Smooth muscle cell (in vitro differentiated cells): ENCODE measurements around the gene GPR137. TPM values are rescaled to one million over a fixed set of nuclear protein-coding genes. Genes with fewer than 3 reads are reported as not detected.

ENCODE experiments used
- DNase-seq: peaks from one replicate; lab custom pipeline; 2025; ENCODE audit not compliant: unreplicated experiment; lab: John Stamatoyannopoulos, UW
- H2AFZ ChIP-seq: fragments of 200-600 bp; sonication (generic); 2 replicates; pipeline ENCODE4 v1.6.0; 2016; ENCODE audit warnings: antibody characterized with exemption, low read depth, mild to moderate bottlenecking
- H3F3A ChIP-seq: fragments of 200-600 bp; sonication (generic); 2 replicates; pipeline ENCODE4 v1.6.0; 2017; ENCODE audit warnings: antibody characterized with exemption, low read depth
- H3K27ac ChIP-seq: fragments of 200-600 bp; sonication (generic); 2 replicates; pipeline ENCODE4 v1.5.1; 2016; ENCODE audit warnings: low read depth, mild to moderate bottlenecking
- H3K27me3 ChIP-seq: fragments of 200-600 bp; sonication (generic); 2 replicates; pipeline ENCODE4 v1.6.1; 2016; ENCODE audit warnings: low read depth, mild to moderate bottlenecking
- H3K36me3 ChIP-seq: fragments of 200-600 bp; sonication (generic); 2 replicates; pipeline ENCODE4 v1.5.1; 2016; ENCODE audit warnings: low read depth
- H3K4me1 ChIP-seq: fragments of 200-600 bp; sonication (generic); 2 replicates; pipeline ENCODE4 v1.5.1; 2016; ENCODE audit warnings: low read depth
- H3K4me2 ChIP-seq: fragments of 200-600 bp; sonication (generic); 2 replicates; pipeline ENCODE4 v1.6.0; 2016; ENCODE audit warnings: mild to moderate bottlenecking
- H3K4me3 ChIP-seq: fragments of 200-600 bp; sonication (generic); 2 replicates; pipeline ENCODE4 v1.5.1; 2016; ENCODE audit warnings: mild to moderate bottlenecking
- H3K79me2 ChIP-seq: fragments of 200-600 bp; sonication (generic); 2 replicates; pipeline ENCODE4 v1.6.0; 2016; ENCODE audit warnings: low read depth, mild to moderate bottlenecking
- H3K9ac ChIP-seq: fragments of 200-600 bp; sonication (generic); 2 replicates; pipeline ENCODE4 v1.6.0; 2016; ENCODE audit warnings: low read depth
- H3K9me3 ChIP-seq: fragments of 200-600 bp; sonication (generic); replicated peaks from 2 replicates; pipeline ENCODE4 v1.5.1; 2016; ENCODE audit warnings: low read depth
- H4K20me1 ChIP-seq: fragments of 200-600 bp; sonication (generic); 2 replicates; pipeline ENCODE4 v1.6.0; 2016; ENCODE audit warnings: low read depth
- WGBS: methylation state at CpG from one replicate; pipeline ENCODE4 v1.1.7; 2016; ENCODE audit warnings: low lambda C conversion rate; 5-methylcytosine and 5-hydroxymethylcytosine counted together
- polyA plus RNA-seq: library from polyadenylated mRNA; unstranded; fragments of >200 nt; fragmentation: Nextera tagmentation; extraction: Ambion mirVana; gene quantifications from 2 replicates; pipeline ENCODE4 v1.2.1, GENCODE V29; 2016
- total RNA-seq: library from RNA; depleted of rRNA; stranded (reverse); fragments of >200 nt; gene quantifications from 2 replicates; pipeline ENCODE4 v1.2.3, GENCODE V29; 2014
- TF ChIP-seq, protein P1 (sequence below): fragments of 200-600 bp; sonication (generic); IDR thresholded peaks from 2 replicates; pipeline ENCODE4 v1.5.1; 2017; ENCODE audit warnings: borderline replicate concordance, mild to moderate bottlenecking, antibody characterized with exemption; ENCODE audit not compliant: insufficient read depth, poor library complexity, severe bottlenecking

Gene GPR137
- total and polyA plus RNA-seq, 2 experiments from 2014 or later: 17.3 to 69.0 TPM

DNA sequence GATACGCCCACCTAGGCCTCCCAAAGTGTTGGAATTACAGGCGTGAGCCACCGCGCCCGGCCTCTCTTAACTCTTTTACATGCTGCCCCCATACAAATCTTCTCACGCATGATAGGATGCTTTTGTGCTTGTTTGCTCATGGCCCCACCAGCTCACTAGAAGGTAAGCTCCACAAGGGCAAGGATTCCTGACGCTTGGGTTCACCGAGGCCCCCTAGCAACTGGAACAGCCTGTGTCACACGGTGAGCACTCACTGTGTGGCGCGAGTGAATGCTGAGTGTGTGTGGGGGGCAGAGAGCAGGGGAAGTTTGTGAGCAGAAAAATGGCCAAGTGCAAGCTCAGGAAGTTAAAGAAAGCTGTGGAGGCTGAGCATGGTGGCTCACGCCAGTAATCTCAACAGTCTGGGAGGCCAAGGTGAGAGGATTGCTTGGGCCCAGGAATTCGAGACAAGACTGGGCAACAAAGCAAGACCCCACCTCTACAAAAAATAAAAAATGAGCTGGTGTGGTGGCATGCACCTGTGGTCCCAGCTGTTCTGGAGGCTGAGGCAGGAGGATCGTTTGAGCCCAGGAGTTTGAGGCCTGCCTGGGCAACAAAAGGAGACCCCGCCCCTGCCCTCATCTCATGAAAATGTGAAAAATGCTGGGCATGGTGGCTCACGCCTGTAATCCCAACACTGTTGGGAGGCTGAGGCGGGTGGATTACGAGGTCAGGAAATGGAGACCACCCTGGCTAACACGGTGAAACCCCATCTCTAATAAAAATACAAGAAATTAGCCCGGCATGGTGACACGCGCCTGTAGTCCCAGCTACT, 3.5 kb upstream of the GPR137 start:
- TF ChIP-seq, protein P1, sequence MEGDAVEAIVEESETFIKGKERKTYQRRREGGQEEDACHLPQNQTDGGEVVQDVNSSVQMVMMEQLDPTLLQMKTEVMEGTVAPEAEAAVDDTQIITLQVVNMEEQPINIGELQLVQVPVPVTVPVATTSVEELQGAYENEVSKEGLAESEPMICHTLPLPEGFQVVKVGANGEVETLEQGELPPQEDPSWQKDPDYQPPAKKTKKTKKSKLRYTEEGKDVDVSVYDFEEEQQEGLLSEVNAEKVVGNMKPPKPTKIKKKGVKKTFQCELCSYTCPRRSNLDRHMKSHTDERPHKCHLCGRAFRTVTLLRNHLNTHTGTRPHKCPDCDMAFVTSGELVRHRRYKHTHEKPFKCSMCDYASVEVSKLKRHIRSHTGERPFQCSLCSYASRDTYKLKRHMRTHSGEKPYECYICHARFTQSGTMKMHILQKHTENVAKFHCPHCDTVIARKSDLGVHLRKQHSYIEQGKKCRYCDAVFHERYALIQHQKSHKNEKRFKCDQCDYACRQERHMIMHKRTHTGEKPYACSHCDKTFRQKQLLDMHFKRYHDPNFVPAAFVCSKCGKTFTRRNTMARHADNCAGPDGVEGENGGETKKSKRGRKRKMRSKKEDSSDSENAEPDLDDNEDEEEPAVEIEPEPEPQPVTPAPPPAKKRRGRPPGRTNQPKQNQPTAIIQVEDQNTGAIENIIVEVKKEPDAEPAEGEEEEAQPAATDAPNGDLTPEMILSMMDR: no peak
- Histone ChIP-seq H3K9me3 (no peaks in the 10 kb centered on the region), H3K27ac (no peak overlapping the region), H3F3A (no peaks in the 10 kb centered on the region), H3K4me2 (no peak overlapping the region), H3K4me3 (no peak overlapping the region), H4K20me1 (no peaks in the 10 kb centered on the region), H3K36me3 (no peaks in the 10 kb centered on the region), H3K4me1 (peaks cover 11% of the 10 kb centered on the region), H3K27me3 (no peaks in the 10 kb centered on the region), H3K9ac (no peak overlapping the region), H2AFZ (no peak overlapping the region), H3K79me2 (peaks cover 15% of the 10 kb centered on the region)
- DNase-seq: no peak
- 96% methylated on average over 22 of the region's 22 CpGs for WGBS

DNA sequence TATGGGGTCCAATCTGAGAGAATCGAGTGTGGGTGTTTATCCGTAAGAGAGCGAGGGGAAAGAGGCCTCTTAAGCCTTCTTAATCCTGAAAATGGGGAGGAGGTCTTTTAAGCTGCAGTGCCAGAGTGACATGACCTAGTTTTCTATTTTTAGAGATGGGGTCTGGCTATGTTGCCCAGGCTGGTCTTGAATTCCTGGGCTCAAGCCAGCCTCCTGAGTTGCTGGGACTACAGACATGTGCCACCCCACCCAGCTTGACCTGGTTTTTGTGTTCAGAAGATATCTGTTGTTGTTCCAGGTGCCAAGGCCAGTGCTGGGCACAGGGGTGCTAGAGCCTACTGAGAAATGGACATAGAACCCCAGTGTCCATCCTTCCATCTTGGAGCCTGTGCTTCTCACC, 2.6 kb upstream of the GPR137 start:
- Histone ChIP-seq H3K79me2 (peaks cover 15% of the 10 kb centered on the region), H3K36me3 (no peaks in the 10 kb centered on the region), H3K27ac (no peak overlapping the region), H3K9ac (no peak overlapping the region), H3K9me3 (no peaks in the 10 kb centered on the region), H3K4me1 (peaks cover 11% of the 10 kb centered on the region), H3K27me3 (no peaks in the 10 kb centered on the region), H3F3A (no peaks in the 10 kb centered on the region), H2AFZ (no peak overlapping the region), H3K4me3 (no peak overlapping the region), H3K4me2 (peak overlapping the region; percentile 91), H4K20me1 (no peaks in the 10 kb centered on the region)
- TF ChIP-seq, protein P1: no peak
- 91% methylated on average over 3 of the region's 3 CpGs for WGBS
- no peak for DNase-seq

DNA sequence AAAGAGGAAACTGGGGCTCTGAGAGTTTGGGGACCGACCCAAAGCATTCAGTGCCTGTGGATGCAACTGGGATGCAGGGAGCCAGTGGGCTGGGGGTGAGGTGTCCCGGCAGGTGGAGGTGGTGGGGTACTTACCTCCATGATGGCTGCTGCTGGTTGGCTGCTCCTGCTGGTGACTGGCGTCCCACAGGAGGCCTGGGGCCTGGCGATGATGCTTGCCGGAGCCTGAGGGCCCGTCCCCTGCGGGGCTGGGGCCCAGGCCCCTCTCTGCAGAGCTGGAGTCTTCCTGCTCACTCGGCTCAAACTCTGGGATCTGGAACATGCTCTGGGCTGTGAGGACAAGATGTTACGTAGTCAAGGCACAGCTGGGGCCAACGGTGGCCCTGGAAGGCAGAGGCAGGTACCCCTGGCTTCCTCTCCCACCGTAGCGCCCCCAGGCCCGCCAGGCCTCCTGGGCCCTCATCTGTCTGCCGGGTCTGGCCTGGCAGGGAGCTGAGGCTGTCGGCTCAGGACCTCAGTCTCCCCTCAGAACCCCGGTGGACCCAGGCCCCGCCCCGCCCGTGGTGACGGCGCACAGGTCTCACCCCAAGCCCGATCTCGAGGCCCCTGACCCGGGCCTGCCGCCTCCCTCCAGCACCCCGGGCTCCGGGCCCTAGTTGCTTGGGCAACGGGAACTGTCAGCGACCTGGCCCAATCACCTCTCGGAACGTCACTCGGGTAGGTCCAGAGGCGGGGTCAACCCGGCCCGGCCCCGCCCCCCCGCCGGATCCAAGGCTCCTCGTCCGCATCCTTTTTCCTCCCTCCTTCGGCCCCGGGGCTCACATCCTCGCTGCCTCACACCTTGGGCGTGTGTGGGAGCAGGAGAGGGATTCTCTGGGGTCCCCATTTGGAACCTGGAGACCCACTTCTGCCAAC, 1.3 kb upstream of the GPR137 start, which contains the start of gene BAD:
BAD (minus strand) TSS at position 618 of the 914 bp plus-strand sequence; CDS start at position 321, 297 bp downstream.
- H3K4me2 ChIP-seq: peak within 1 kb of the TSS; percentile 91
- H3K9ac ChIP-seq: peak within 1 kb of the TSS; percentile 93
- H3K36me3 ChIP-seq: no peaks in the 10 kb centered on the region
- H2AFZ ChIP-seq: peak within 1 kb of the TSS; percentile 73
- DNase-seq: peak; percentile 84
- H3K9me3 ChIP-seq: no peaks in the 10 kb centered on the region
- H3K4me3 ChIP-seq: peak within 1 kb of the TSS; percentile 92
- H3F3A ChIP-seq: no peaks in the 10 kb centered on the region
- H3K27ac ChIP-seq: peak within 1 kb of the TSS; percentile 91
- H3K79me2 ChIP-seq: peaks cover 15% of the 10 kb centered on the region
- H3K27me3 ChIP-seq: no peaks in the 10 kb centered on the region
- WGBS: 8% methylated on average over 25 of the region's 44 CpGs
- TF ChIP-seq, protein P1: no peak
- peaks cover 11% of the 10 kb centered on the region for H3K4me1 ChIP-seq
- H4K20me1 ChIP-seq: no peaks in the 10 kb centered on the region
